ENCODE data around the gene RNF208.

RNF208 gene

DNA sequence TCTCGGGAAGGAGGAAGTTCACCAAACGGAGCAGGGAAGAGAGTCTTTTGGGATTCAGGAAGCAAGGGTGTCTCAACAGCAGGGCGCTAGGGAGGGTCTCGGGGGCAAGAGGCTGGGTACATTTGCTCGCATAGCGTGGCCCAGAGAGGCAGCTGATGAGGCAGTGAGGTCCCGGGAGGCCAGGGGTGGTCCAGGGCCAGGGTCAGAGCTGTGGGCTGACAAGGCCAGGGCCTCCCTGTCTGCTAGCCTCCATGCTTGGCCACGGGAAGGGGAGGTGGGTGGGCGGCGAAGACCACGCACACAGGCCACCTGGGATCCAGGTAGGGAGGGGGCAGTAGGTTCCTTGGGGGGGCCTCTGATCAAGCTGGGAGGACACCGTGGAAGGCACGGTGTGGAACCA, 10.5 kb downstream of the RNF208 start:
- no peak for DNase-seq

- DNase-seq = no peak
Measured at GRCh38 chr9:137206602-137207001, 15.4 kb downstream of the RNF208 start.

DNA sequence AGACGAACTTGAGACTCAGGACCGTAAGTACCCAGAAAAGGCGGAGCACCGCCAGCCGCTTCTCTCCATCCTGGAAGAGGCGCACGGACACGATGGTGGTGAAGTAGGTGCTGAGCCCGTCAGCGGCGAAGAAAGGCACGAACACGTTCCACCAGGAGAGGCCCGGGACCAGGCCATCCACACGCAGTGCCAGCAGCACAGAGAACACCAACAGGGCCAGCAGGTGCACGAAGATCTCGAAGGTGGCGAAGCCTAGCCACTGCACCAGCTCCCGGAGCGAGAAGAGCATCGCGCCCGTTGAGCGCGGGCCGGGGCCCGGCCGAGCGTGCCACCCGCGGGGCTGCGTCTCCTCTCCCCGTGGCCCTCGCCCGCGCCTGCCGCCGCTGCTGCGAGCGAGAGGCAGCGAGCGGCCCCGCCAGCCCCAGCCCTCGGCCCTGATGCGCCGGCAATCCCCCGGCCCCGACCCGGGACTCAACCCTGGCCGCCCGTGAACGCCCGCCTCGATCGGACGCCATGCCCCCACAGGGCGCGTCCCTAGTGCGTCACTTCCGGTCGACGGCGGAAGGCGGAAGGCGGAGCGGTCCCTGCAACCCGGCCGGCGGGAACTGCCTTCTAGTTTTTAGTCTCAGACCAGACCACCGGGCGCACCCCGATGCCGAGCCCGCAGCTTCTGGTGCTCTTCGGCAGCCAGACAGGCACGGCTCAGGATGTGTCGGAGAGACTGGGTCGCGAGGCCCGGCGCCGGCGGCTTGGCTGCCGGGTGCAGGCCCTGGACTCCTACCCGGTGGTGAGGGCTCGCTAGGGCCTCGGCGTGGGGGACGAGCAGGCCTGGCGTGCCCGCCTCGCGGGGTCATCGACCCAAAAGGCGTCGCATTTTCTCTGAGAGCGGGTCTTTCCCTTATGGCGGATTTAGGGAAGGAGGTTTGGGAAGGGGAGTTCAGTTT, 16.6 kb downstream of the RNF208 start, which contains the start of the genes NDOR1 and TMEM203:
Gene NDOR1 (plus strand): TSS at position 575 of the 944 bp plus-strand sequence. CDS start 78 bp downstream, at position 653.
Gene TMEM203 (minus strand): TSS at position 523 of the 944 bp plus-strand sequence. CDS start 234 bp downstream, at position 289.
- peak; percentile 97 for DNase-seq

- DNase-seq = no peak
Measured at GRCh38 chr9:137204731-137205125, 17.3 kb downstream of the RNF208 start.

DNA sequence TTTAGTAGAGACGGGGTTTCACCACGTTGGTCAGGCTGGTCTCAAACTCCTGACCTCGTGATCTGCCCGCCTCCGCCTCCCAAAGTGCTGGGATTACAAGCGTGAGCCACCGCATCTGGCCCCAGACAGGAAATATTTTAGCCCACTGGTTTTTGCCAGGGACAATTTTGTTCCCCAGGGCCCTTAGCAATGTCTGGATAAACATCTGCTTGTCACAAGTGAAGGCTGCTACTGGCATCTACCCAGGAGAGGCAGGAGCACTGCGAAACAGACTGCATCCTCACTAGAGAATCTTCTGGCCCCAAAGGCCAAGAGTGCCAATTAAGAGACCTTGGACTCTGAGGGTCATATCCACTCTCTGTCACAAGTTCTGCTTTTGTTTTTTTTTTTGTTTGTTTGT, 19.1 kb downstream of the RNF208 start:
- no peak for DNase-seq

- no peak for DNase-seq
Measured at GRCh38 chr9:137201205-137201868, 20.7 kb downstream of the RNF208 start.

GRCh38 chr9:137200311-137201204, 21.5 kb downstream of the RNF208 start, which contains the start of gene TPRN:
Gene TPRN, minus strand, starts transcription at chr9:137200741. Its CDS starts 30 bp downstream, at chr9:137200711.
- peak; percentile 99 for DNase-seq

GRCh38 chr9:137199411-137200121, 22.5 kb downstream of the RNF208 start:
- no peak for DNase-seq

GRCh38 chr9:137198902-137199283, 23.1 kb downstream of the RNF208 start:
- DNase-seq = no peak

- DNase-seq = no peak
Measured at GRCh38 chr9:137198051-137198901, 23.8 kb downstream of the RNF208 start.

DNA sequence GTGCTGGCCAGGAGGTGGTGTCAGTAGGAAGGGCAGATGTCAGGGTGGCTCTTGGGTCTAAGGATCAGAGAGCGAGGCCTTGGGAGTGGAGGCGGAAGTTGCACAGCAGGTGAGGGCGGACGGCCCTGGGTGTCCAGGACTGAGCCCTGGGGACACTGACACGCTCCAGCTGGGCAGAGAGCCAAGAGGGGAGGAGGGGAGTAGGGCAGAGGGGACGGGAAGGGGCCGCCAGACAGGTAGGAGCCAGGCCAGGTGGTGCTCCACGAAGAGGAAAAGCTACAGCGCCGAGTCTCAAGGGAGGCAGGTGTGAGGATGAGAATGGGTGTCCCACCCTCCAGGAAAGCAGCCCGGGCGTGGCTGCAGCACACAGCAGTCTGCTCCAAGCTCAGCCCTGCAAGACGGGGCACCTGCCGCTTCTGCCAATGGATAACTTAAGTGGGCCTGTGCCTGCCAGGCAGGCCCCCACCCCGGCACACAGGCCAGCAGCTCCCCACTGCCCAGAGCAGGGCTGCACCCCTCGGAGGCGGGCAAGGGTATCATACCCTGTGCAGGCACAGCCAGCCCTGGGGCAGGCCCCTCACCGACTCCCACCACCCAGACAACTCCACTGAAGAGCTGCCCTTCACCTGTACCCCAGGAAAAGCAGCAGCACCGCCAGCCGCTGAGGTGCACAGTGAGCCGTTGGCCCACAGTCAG, 26.4 kb downstream of the RNF208 start:
- no peak for DNase-seq

DNA sequence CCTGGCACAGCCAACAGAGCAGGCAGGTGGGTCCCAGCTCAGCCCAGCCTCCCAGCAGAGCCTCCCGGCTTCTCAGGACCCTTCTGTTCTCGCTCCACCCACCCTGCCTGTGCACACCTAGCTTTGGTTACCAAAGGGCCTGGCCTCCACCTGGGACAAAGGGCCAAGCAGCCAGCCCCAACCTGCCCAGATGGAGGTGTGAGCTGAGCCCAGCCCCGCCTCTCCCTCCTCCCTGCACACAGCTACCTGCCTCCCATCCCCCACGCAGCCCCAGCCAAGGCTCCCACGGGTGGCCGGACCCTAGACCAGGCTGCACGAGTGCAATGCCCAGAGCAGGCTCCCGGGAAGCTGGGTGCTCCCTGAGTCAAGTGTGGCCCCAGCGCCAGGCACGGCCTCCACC, 27.1 kb downstream of the RNF208 start:
- no peak for DNase-seq

GRCh38 chr9:137194388-137194787, 27.7 kb downstream of the RNF208 start:
- DNase-seq = no peak

DNA sequence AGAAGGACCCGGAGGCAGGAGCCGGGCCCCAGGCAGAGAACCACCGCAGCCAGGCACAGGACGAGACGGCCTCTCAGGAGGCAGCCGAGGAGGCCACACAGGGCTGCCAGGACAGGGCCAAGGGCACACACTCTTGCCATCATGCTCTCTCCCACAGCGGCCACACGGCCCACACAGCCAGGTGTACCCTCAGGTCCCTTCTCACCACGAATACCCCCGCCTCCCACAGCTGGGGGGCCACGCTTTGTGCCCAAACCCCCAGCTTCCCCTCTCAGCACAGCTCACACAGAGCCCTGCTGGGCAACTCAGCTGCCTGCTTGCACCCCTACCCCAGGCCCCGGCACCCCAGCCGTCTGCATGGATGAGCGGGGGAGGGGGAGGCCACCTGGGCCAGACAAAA, 28.3 kb downstream of the RNF208 start:
- DNase-seq = no peak

GRCh38 chr9:137192859-137193258, 29.2 kb downstream of the RNF208 start:
- no peak for DNase-seq

DNA sequence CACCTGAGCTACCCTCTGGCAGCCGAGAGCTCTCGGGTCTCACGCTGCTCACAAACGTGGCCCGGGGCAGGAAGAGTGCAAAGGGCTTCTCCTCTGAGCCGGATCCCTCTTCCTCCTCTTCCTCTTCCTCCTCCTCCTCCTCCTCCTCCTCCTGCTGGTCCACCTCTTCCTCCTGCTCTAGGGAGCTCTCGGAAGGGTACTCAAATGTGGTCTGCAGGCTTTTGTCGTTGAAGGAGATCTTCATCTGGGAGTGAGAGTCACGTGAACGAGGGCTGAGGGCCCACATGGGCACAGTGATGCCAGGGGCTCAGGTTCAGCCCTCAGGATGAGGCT, 29.6 kb downstream of the RNF208 start:
- no peak for DNase-seq

DNA sequence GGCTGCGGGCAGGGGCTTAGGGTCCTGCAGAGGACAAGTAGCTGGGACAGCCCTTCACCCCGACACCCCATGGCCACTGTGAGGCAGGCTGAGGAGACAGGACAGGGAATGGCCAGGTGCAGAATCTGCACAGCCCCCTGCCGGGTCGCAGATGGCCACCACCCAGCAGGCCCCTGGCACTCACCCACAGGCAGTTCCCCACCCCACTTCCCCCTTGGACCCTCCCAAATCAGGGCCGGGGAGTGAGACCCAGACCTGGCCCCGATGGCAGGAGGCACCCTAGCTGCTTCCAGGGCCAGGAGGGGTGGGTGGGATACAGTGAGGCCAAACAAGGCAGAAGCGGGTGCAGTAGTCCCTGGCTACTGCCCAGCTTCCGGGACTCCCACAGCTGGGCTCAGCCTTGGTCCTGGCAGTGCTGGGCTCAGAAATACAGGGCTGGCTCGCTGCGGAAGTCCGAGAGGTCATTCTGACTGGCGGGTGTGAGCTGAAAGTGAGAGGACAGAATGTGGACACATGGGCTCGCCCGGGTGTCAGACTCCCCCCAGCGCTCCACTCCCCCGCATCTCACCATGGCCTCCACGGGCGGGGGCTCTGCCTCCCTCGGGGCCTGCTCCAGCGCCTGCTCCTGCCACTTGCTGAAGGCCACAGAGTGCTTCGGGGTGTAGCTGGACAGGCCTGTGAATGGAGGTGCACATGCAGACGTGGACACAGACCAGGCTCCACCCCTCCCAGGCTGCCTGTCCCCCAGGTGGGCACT, 30.2 kb downstream of the RNF208 start:
- DNase-seq = no peak

DNA sequence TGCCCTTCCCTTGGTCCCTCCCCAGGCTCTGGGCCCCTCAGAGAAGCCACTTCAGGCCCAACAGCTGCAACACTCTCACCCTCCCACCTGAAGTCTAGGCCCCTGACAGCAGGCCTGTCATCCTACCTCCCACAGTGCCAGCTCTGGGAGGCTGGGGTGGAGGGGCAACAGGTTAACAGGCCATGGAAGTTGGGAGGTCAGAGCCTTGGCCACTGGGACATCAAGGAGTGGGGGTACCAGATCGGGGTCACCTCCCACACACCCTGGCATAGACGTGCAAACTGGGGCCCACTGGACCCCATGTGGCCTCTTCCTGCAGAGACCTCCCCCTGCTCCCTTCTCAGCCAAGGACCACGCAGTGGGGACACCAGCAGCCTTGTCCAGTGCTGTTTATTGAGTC, 30.8 kb downstream of the RNF208 start:
- no peak for DNase-seq

GRCh38 chr9:137190315-137190856, 31.7 kb downstream of the RNF208 start:
- DNase-seq = no peak
